NT2/D1 (cell line): ENCODE measurements around the gene CALCB.

Experiments
- YY1 ChIP-seq: IDR thresholded peaks from 2 replicates; pipeline ENCODE4 v1.6.1; 2011; ENCODE audit not compliant: insufficient read length, insufficient read depth
- ZNF274 ChIP-seq: IDR thresholded peaks from 2 replicates; pipeline ENCODE4 v1.6.1; 2011; ENCODE audit warnings: mild to moderate bottlenecking, low read depth, low read length

DNA sequence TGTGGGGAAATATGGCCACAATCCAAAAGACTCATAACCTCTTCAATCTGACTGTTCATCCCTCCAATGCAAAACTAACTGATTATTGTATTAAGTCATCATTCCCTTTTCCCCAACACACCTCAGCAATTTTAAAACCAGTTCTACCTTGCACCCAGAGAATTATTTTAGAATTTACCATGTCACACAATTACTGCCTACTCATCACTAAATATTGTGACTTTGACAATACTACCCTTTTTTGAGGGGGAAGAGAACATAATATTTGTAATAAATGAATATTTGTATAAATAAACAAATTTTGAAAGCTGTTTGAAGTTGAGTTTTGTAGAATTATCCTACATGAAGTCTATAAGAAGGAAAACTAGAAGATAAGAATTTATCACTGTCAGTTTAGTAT, 28.2 kb upstream of the CALCB start:
- TF ChIP-seq YY1 (no peak), ZNF274 (no peak)
